HG02981 (cell line): ENCODE results near the gene CBLN3.
"Not testable (repeated sequence)": the region's sequence is repeated elsewhere in the genome, so short reads cannot be mapped to it uniquely, and the experiment has no call there.

Source experiments
- ATAC-seq: cut with Tn5 transposase; IDR thresholded peaks from one replicate; pipeline ENCODE4 v1.9.1; 2021; ENCODE audit warnings: mild to moderate bottlenecking, moderate library complexity; ENCODE audit not compliant: unreplicated experiment

CBLN3 gene

GRCh38 chr14:24406416-24406815 is 23.1 kb downstream of the CBLN3 start:
- no peak for ATAC-seq

GRCh38 chr14:24404814-24405213 is 24.7 kb downstream of the CBLN3 start:
- no peak for ATAC-seq

GRCh38 chr14:24403294-24403998 is 26.0 kb downstream of the CBLN3 start:
- ATAC-seq = no peak

- no peak for ATAC-seq
These were observed 27.4 kb downstream of the CBLN3 start for GRCh38 chr14:24401810-24402702.

GRCh38 chr14:24399999-24400718 is 29.3 kb downstream of the CBLN3 start:
- no peak for ATAC-seq

GRCh38 chr14:24399447-24399822 is 30.0 kb downstream of the CBLN3 start:
- no peak for ATAC-seq

- ATAC-seq = no peak
These were observed 30.6 kb downstream of the CBLN3 start, which contains the start of gene NYNRIN for GRCh38 chr14:24398653-24399446. Gene NYNRIN, plus strand, starts transcription at chr14:24399003. Its CDS starts 244 bp downstream, at chr14:24399247.

GRCh38 chr14:24398293-24398652 is 31.2 kb downstream of the CBLN3 start:
- no peak for ATAC-seq

GRCh38 chr14:24397639-24398292 is 31.7 kb downstream of the CBLN3 start:
- ATAC-seq = no peak

GRCh38 chr14:24395609-24396582 is 33.6 kb downstream of the CBLN3 start:
- no peak for ATAC-seq

- ATAC-seq = no peak
These were observed 35.2 kb downstream of the CBLN3 start for GRCh38 chr14:24394275-24394674.

- no peak for ATAC-seq
These were observed 37.0 kb downstream of the CBLN3 start for GRCh38 chr14:24392325-24393091.

GRCh38 chr14:24390701-24391468 is 38.6 kb downstream of the CBLN3 start:
- ATAC-seq = no peak

GRCh38 chr14:24389226-24389848 is 40.1 kb downstream of the CBLN3 start:
- no peak for ATAC-seq

GRCh38 chr14:24388474-24389179 is 40.8 kb downstream of the CBLN3 start:
- no peak for ATAC-seq

- ATAC-seq = not testable (repeated sequence)
These were observed 41.9 kb downstream of the CBLN3 start for GRCh38 chr14:24387579-24387978.

GRCh38 chr14:24387009-24387345 is 42.5 kb downstream of the CBLN3 start:
- no peak for ATAC-seq
